ENCODE measurements around the gene NCOA5. TPM values are rescaled to one million over a fixed set of nuclear protein-coding genes. Genes with fewer than 3 reads are reported as not detected.

Gene NCOA5
- total and polyA plus RNA-seq, 2 experiments from 2014 or later, result 8.4 to 22.8 TPM

GRCh38 chr20:46122071-46122470 is 32.3 kb upstream of the NCOA5 start:
- H3K4me1 Mint-ChIP-seq, result peaks cover 5% of the 10 kb centered on the region; the same call in 2 of the 3 replicates
- H3K27ac Mint-ChIP-seq, result no peak overlapping the region
- DNase-seq (ENCODE audit: low spot score) (no peak), ATAC-seq (no peak)
- TF ChIP-seq EZH2phosphoT487 (IDR thresholded peaks at IDR 0.05; ENCODE audit: unreplicated experiment) (no peak), EZH2 (IDR thresholded peaks at IDR 0.05; ENCODE audit: low read depth, unreplicated experiment) (no peak), JUNB (IDR thresholded peaks at IDR 0.05; ENCODE audit: unreplicated experiment) (no peak), NANOG (IDR thresholded peaks at IDR 0.05; ENCODE audit: borderline replicate concordance) (no peak), REST (IDR thresholded peaks at IDR 0.05; ENCODE audit: unreplicated experiment) (no peak), STAT1 (IDR thresholded peaks at IDR 0.05; ENCODE audit: unreplicated experiment) (no peak), ZNF114 (CRISPR knock-in tag; IDR thresholded peaks at IDR 0.05) (no peak), POLR2AphosphoS5 (IDR thresholded peaks at IDR 0.05; ENCODE audit: low read depth) (no peak), CTCF (conservative IDR thresholded peaks at IDR 0.05; ENCODE audit: low read depth in 2 of 2) (no peak), ETS1 (IDR thresholded peaks at IDR 0.05) (no peak), ZNF331 (CRISPR knock-in tag; IDR thresholded peaks at IDR 0.05; ENCODE audit: low read depth) (no peak), ZNF462 (CRISPR knock-in tag; IDR thresholded peaks at IDR 0.05) (no peak), CREB1 (CRISPR knock-in tag; IDR thresholded peaks at IDR 0.05; ENCODE audit: low read depth) (no peak)
- Histone ChIP-seq H4K20me1 (replicated peaks; ENCODE audit: insufficient read depth) (peaks cover 19% of the 10 kb centered on the region; the same call in 1 of the 2 replicates), H2AFZ (no peak overlapping the region), H3K4me2 (no peak overlapping the region), H3K36me3 (ENCODE audit: insufficient read depth) (no peaks in the 10 kb centered on the region), H3K9me2 (ENCODE audit: insufficient read depth) (no peaks in the 10 kb centered on the region), H3K27me3 (ENCODE audit: insufficient read depth) (peaks cover 8% of the 10 kb centered on the region), H3K79me2 (replicated peaks; ENCODE audit: insufficient read depth) (no peaks in the 10 kb centered on the region), H3K4me3 (no peak overlapping the region), H3K27ac (ENCODE audit: low read depth) (no peak overlapping the region), H3F3A (replicated peaks; ENCODE audit: low read depth) (0 out of 2 replicates have a peak, but pooled peaks cover 3% of the 10 kb centered on the region), H3K4me1 (ENCODE audit: insufficient read depth) (peaks cover 7% of the 10 kb centered on the region)
- H3K9me3 Mint-ChIP-seq, result no peaks in the 10 kb centered on the region
- no peak overlapping the region for H3K4me3 Mint-ChIP-seq
- peaks cover 30% of the 10 kb centered on the region for H3K36me3 Mint-ChIP-seq (ENCODE audit: low read depth)
- peaks cover 11% of the 10 kb centered on the region for H3K27me3 Mint-ChIP-seq (ENCODE audit: insufficient read depth, low read depth, poor library complexity)
